Activated CD8-positive, alpha-beta T cell treated with anti-CD3 and anti-CD28 coated beads for 36 hours (primary cell): Measurements from ENCODE around the gene SDCCAG8. TPM values are rescaled to one million over a fixed set of nuclear protein-coding genes. Genes with fewer than 3 reads are reported as not detected.

ENCODE experiments used
- ATAC-seq: fragments of 200-7000 bp; cut with Tn5 transposase; one replicate; pipeline ENCODE4 v1.10.0; 2021; ENCODE audit warnings: mild to moderate bottlenecking, moderate library complexity
- CTCF ChIA-PET: fragments of 350-600 bp; sonication (Branson Sonifier 250); formaldehyde crosslinking; loops from one replicate; lab custom pipeline; 2021; ENCODE audit warnings: antibody characterized with exemption; lab: Charles Lee
- POLR2A ChIA-PET: fragments of 350-600 bp; sonication (Branson Sonifier 250); formaldehyde crosslinking; loops from one replicate; lab custom pipeline; 2021; ENCODE audit warnings: antibody characterized with exemption; lab: Charles Lee
- DNase-seq: peaks from one replicate; pipeline ENCODE4 v3.0.0-alpha.2; 2020
- H3K27ac Mint-ChIP-seq: one replicate; pipeline ENCODE4 v1.8.0; 2021; ENCODE audit warnings: mild to moderate bottlenecking, mixed read lengths
- H3K27me3 Mint-ChIP-seq: one replicate; pipeline ENCODE4 v1.8.0; 2021; ENCODE audit warnings: mixed read lengths
- H3K36me3 Mint-ChIP-seq: one replicate; pipeline ENCODE4 v1.8.0; 2021; ENCODE audit warnings: low read depth, mixed read lengths
- H3K4me1 Mint-ChIP-seq: one replicate; pipeline ENCODE4 v1.8.0; 2021; ENCODE audit warnings: low read depth, mixed read lengths
- H3K4me3 Mint-ChIP-seq: one replicate; pipeline ENCODE4 v1.8.0; 2021; ENCODE audit warnings: mild to moderate bottlenecking, moderate library complexity, mixed read lengths
- H3K9me3 Mint-ChIP-seq: one replicate; pipeline ENCODE4 v1.8.0; 2021; ENCODE audit warnings: mixed read lengths
- intact Hi-C: fragments of 100-400 bp; cut with micrococcal nuclease; formaldehyde crosslinking; loops from one replicate; pipeline ENCODE4 v1.10.0; 2022
- total RNA-seq, 2 experiments: library from RNA; stranded (reverse); gene quantifications; one replicate each; pipeline ENCODE4 v1.2.3, GENCODE V29; 2021
- TF ChIP-seq, protein P1 (sequence below): fragments of 200-600 bp; IDR thresholded peaks from one replicate; pipeline ENCODE4 v1.8.0; 2022; ENCODE audit warnings: antibody characterized with exemption, mild to moderate bottlenecking

Gene SDCCAG8
- total RNA-seq, 2 experiments from 2014 or later: 22.4 to 22.6 TPM

DNA sequence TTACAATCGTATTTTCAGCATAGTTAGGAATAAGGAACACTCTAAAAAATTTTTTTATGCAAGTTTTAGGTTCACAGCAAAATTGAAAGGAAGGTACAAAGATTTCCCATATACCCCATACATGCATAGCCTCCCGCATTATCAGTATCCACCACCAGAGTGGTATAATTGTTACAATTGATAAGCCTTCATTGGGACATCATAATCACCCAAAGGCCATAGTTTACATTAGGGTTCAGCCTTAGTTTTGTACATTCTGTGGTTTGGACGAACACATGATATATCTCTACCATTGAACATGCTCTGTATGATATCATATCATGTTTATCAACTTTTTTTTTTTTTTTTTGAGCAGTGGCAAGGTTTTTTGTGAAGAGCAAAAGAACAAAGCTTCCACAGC lies 180.0 kb downstream of the SDCCAG8 start:
- H3K9me3 Mint-ChIP-seq: no peaks in the 10 kb centered on the region
- intact Hi-C loops: no loop called here
- H3K27me3 Mint-ChIP-seq: no peaks in the 10 kb centered on the region
- ATAC-seq: no peak
- ChIA-PET CTCF (no interaction called here), POLR2A (interaction anchor here (1.0 kb wide), 1 partner anchor 14 kb away, joined by 3 read pairs; no protein-coding TSS in a partner anchor)
- no peak overlapping the region for H3K27ac Mint-ChIP-seq
- no peaks in the 10 kb centered on the region for H3K4me1 Mint-ChIP-seq
- no peak for DNase-seq
- H3K36me3 Mint-ChIP-seq: peaks cover 2% of the 10 kb centered on the region
- H3K4me3 Mint-ChIP-seq: no peak overlapping the region
- TF ChIP-seq, protein P1, sequence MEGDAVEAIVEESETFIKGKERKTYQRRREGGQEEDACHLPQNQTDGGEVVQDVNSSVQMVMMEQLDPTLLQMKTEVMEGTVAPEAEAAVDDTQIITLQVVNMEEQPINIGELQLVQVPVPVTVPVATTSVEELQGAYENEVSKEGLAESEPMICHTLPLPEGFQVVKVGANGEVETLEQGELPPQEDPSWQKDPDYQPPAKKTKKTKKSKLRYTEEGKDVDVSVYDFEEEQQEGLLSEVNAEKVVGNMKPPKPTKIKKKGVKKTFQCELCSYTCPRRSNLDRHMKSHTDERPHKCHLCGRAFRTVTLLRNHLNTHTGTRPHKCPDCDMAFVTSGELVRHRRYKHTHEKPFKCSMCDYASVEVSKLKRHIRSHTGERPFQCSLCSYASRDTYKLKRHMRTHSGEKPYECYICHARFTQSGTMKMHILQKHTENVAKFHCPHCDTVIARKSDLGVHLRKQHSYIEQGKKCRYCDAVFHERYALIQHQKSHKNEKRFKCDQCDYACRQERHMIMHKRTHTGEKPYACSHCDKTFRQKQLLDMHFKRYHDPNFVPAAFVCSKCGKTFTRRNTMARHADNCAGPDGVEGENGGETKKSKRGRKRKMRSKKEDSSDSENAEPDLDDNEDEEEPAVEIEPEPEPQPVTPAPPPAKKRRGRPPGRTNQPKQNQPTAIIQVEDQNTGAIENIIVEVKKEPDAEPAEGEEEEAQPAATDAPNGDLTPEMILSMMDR: no peak

DNA sequence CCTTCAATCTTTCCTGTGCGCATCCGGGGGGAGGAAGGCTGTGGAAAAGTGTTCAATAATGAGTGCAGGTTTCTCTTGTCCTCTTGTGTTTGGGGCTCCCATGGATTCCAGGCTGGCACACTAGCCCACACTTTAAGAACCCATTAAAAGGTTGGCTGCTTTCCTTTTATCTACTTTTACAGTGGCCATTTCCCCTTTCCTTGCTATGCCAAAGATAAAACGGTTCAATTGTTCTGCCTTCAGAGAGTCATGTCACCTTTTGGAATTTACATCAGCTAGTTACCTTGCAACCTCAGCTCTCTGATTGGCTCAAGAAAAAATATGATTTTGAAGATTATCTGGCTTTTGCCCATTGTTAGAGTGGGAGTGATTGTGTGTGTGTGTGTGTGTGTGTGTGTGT lies 182.3 kb downstream of the SDCCAG8 start:
- TF ChIP-seq, protein P1: no peak
- intact Hi-C loops: no loop called here
- ChIA-PET CTCF (no interaction called here), POLR2A (interaction anchor here (0.6 to 0.7 kb wide), 2 partner anchors 237 to 462 kb away, joined by 3 read pairs; no protein-coding TSS in a partner anchor)
- DNase-seq (no peak), ATAC-seq (no peak)
- Mint-ChIP-seq H3K27me3 (no peaks in the 10 kb centered on the region), H3K9me3 (no peaks in the 10 kb centered on the region), H3K27ac (no peak overlapping the region), H3K4me3 (no peak overlapping the region), H3K36me3 (no peaks in the 10 kb centered on the region), H3K4me1 (no peaks in the 10 kb centered on the region)

DNA sequence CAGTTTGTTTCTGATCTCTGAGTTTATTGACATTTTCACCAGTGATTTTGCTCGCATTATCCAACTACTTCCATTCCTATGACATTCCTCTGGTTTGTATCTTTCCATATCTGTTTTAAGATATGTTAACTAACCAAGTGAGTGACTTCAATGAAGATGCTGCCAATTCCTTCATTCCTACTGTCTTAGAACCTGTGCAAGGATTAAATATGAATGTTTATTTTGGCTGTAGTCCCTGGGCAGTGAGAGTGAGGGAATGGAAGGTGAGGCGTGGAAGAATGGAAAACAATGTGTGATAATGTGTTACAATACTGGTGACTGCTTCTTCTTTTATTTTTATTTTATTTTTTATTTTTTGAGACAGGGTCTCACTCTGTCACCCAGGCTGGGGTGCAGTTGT lies 183.0 kb downstream of the SDCCAG8 start:
- no peaks in the 10 kb centered on the region for H3K4me1 Mint-ChIP-seq
- no peak overlapping the region for H3K4me3 Mint-ChIP-seq
- TF ChIP-seq, protein P1: no peak
- no peaks in the 10 kb centered on the region for H3K27me3 Mint-ChIP-seq
- H3K9me3 Mint-ChIP-seq: no peaks in the 10 kb centered on the region
- intact Hi-C loops: no loop called here
- ChIA-PET POLR2A (no interaction called here), CTCF (no interaction called here)
- no peak overlapping the region for H3K27ac Mint-ChIP-seq
- ATAC-seq (no peak), DNase-seq (no peak)
- H3K36me3 Mint-ChIP-seq: no peaks in the 10 kb centered on the region

DNA sequence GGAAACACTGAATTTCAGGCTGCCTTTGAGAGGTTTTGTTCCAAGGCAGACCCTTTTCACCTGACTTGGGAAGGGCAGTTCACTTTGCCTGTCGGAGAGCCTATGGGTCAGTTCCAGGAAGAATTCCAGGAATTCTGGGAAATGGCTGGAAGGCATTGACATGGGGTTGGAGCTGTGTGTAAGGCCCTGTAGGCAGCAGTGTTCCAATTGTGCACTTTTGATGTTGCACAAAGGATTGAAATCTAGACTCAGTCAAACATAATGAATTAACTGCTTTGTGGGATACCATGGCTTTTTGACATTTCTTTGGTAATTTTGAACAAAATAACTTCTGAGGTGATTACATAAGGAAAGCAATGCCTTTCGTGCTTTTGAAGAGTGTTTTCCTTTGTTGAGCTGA lies 184.6 kb downstream of the SDCCAG8 start:
- H3K27ac Mint-ChIP-seq: no peak overlapping the region
- TF ChIP-seq, protein P1: no peak
- no peaks in the 10 kb centered on the region for H3K36me3 Mint-ChIP-seq
- CTCF ChIA-PET: interaction anchor here (1.0 kb wide), 1 partner anchor 21 kb away, joined by 3 read pairs; no protein-coding TSS in a partner anchor
- H3K4me1 Mint-ChIP-seq: no peaks in the 10 kb centered on the region
- no peak overlapping the region for H3K4me3 Mint-ChIP-seq
- no peaks in the 10 kb centered on the region for H3K9me3 Mint-ChIP-seq
- ATAC-seq (no peak), DNase-seq (no peak)
- no peaks in the 10 kb centered on the region for H3K27me3 Mint-ChIP-seq
- POLR2A ChIA-PET: no interaction called here
- intact Hi-C loops: no loop called here

DNA sequence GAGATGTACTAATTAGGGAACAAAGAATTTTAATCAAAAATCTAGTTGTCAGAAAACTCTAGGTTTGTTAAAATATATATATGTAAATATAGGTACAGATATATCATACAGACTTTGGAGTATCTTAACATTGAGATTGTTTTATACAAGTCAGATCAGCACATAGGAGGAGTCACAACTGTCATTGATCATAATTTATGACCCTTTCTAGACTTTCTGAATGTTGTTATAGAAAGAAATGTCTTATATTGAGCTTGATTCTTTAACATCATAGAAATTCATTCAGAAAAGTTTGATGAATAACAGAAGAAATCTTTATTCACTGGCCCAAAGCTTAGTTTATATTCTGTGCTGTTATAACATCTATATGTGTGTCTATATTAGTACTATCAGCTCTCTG lies 185.8 kb downstream of the SDCCAG8 start:
- ChIA-PET CTCF (no interaction called here), POLR2A (no interaction called here)
- Mint-ChIP-seq H3K36me3 (no peaks in the 10 kb centered on the region), H3K9me3 (no peaks in the 10 kb centered on the region), H3K4me1 (no peaks in the 10 kb centered on the region), H3K27me3 (no peaks in the 10 kb centered on the region), H3K4me3 (no peak overlapping the region), H3K27ac (no peak overlapping the region)
- TF ChIP-seq, protein P1: no peak
- ATAC-seq (no peak), DNase-seq (no peak)
- intact Hi-C loops: no loop called here
